ENCODE data around the gene PPDPF.
A peak's percentile ranks its signal among the peaks of the same experiment; 100 is the strongest.
"Not testable (repeated sequence)": the region's sequence is repeated elsewhere in the genome, so short reads cannot be mapped to it uniquely, and the experiment has no call there.

The PPDPF gene

DNA sequence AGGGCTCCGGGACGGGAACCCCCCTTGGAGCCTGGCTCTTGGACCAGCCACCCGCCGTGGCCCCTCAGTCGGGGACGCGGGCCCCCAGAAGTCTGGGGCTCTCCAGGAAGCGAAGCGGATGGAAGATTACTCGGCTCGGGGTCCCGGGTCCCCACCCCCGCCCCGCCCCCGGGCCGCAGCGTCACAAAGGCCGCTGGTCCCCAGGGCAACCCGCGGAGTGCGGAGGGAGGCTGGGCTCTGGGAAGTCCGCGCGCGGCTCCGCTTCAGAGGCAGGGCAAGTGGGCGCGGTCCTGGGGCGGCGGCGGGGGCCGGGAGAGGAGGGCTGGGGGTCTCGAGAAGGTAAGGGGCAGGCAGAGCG is 33.3 kb downstream of the PPDPF start, which contains the start of gene FNDC11:
FNDC11 (plus strand) TSS at position 227 of the 358 bp plus-strand sequence. CDS start 1,505 bp downstream, outside the sequence.
- TF ChIP-seq, protein P1, sequence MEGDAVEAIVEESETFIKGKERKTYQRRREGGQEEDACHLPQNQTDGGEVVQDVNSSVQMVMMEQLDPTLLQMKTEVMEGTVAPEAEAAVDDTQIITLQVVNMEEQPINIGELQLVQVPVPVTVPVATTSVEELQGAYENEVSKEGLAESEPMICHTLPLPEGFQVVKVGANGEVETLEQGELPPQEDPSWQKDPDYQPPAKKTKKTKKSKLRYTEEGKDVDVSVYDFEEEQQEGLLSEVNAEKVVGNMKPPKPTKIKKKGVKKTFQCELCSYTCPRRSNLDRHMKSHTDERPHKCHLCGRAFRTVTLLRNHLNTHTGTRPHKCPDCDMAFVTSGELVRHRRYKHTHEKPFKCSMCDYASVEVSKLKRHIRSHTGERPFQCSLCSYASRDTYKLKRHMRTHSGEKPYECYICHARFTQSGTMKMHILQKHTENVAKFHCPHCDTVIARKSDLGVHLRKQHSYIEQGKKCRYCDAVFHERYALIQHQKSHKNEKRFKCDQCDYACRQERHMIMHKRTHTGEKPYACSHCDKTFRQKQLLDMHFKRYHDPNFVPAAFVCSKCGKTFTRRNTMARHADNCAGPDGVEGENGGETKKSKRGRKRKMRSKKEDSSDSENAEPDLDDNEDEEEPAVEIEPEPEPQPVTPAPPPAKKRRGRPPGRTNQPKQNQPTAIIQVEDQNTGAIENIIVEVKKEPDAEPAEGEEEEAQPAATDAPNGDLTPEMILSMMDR (IDR thresholded peaks at IDR 0.05; ENCODE audit: extremely low read depth, insufficient read depth, missing control alignments): no peak
- in situ Hi-C loops (cut with MboI; ENCODE audit: low pct_unique_long_range_greater_than_20kb, low sequenced_read_pairs, unreplicated experiment): no loop called here

DNA sequence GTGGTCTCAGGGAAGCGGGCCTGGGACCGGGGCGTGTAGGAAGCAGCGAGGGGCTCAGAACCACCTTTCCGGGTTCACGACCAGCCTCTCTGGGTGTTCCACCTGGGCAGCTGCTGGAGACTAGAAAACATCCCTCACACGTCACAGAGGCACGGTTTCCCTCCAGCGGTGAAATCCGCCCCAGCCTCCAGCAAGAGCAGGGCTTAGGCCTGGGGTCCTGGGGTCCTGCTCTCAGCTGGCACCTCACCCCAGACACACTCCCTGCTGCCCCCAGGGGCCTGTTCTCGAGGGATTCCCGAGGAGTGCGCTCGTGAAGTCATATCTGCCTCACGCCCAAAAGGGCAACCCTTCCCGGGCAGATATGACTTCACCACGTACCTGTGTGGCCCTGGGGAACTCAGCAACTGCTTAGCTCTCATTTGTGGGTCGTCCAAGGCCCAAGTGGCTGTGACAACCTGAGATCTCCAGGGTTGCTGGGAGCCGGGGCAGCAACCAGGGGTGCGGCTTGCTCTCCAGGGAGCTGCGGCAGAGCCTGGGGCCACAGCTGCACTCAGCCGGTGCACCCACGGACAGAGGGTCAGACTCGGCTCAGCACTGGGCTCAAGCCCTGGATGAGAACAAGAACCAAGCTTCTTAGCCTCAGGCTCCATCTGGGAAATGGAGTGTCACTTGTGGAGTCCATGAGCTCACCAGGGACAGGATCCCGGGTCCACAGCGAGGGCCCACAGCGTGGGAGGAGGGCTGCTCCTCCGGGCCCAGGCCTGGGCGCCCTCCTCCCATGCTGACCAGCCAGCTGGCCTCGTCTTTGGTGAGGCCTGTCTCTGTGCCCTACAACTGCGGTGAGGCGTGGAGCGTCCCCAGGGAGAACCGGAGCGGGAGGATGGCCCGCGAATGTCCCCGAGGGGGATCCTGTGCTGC is 34.1 kb downstream of the PPDPF start:
- TF ChIP-seq, protein P1 (IDR thresholded peaks at IDR 0.05; ENCODE audit: extremely low read depth, insufficient read depth, missing control alignments): no peak
- no peak for DNase-seq (ENCODE audit: low spot score)
- in situ Hi-C loops (cut with MboI; ENCODE audit: low pct_unique_long_range_greater_than_20kb, low sequenced_read_pairs, unreplicated experiment): no loop called here

More for the DNA sequence above, 33.3 kb downstream of the PPDPF start, which contains the start of gene FNDC11:
- DNase-seq (ENCODE audit: low spot score): peak; percentile 68

DNA sequence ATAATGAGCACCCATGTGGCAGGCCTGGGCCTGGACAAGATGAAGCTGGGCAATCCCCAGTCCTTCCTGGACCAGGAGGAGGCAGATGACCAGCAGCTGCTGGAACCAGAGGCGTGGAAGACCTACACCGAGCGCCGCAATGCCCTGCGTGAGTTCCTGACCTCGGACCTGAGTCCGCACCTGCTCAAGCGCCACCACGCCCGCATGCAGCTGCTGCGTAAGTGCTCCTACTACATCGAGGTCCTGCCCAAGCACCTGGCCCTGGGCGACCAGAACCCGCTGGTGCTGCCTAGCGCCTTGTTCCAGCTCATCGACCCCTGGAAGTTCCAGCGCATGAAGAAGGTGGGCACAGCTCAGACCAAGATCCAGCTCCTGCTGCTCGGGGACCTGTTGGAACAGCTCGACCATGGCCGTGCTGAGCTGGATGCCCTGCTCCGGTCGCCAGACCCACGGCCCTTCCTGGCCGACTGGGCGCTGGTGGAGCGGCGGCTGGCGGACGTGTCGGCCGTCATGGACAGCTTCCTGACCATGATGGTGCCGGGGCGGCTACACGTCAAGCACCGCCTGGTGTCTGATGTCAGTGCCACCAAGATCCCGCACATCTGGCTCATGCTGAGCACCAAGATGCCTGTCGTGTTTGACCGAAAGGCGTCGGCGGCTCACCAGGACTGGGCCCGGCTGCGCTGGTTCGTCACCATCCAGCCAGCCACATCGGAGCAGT is 35.3 kb downstream of the PPDPF start:
- DNase-seq (ENCODE audit: low spot score): no peak
- in situ Hi-C loops (cut with MboI; ENCODE audit: low pct_unique_long_range_greater_than_20kb, low sequenced_read_pairs, unreplicated experiment): no loop called here
- TF ChIP-seq, protein P1 (IDR thresholded peaks at IDR 0.05; ENCODE audit: extremely low read depth, insufficient read depth, missing control alignments): no peak

DNA sequence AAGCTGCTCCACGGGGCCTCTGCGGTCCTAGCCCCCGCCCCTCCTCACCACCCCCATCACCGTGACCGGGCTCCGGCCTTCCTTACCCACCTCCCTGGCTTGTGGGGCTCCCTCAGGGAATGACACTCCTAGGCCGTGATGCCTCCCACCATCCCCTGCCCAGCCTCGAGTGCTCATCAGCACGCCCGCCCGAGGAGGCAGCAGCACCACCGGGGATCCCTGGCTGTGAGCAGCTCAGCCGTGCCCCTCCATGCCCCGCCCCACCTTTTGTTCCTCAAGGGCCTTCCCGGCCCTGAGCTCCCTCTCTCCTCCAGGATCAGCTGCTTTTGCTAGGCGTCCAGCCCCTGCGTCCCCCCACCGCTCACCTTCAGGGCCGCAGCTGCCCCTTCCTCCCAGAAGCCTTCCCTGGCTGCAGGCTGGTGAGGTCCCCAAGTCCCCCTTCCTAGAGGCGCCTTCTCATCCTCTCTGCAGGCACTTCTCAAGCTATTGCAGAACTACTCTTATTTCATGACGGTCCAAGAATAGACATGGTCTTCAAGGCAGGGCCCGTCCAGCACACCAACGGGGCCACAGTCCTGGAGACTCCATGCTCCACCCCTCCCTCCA is 36.4 kb downstream of the PPDPF start:
- in situ Hi-C loops (cut with MboI; ENCODE audit: low pct_unique_long_range_greater_than_20kb, low sequenced_read_pairs, unreplicated experiment): no loop called here

DNA sequence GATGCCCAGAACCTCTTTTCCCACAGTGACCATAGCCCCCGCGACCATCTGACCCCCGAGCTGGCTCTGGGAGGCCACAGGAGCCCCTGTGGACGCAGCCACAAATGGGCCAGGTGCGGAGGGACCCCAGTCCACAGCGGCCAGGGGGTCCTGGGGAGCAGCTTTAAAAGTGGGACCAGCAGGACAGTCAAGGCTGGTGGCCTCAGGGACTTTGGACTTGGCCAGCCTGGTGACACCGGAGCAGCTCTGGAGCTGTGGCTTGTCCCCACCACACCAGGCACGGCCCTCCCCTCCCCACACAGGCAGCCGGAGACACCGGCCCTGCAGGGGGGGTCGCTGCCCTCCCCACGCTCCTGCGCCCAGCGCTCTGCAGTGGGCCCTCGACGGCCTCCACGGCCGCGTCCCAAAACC is 36.9 kb downstream of the PPDPF start:
- in situ Hi-C loops (cut with MboI; ENCODE audit: low pct_unique_long_range_greater_than_20kb, low sequenced_read_pairs, unreplicated experiment): no loop called here
- TF ChIP-seq, protein P1 (IDR thresholded peaks at IDR 0.05; ENCODE audit: extremely low read depth, insufficient read depth, missing control alignments): no peak
- no peak for DNase-seq (ENCODE audit: low spot score)

More for the DNA sequence above, 36.4 kb downstream of the PPDPF start:
- no peak for DNase-seq (ENCODE audit: low spot score)
- TF ChIP-seq, protein P1 (IDR thresholded peaks at IDR 0.05; ENCODE audit: extremely low read depth, insufficient read depth, missing control alignments): no peak

DNA sequence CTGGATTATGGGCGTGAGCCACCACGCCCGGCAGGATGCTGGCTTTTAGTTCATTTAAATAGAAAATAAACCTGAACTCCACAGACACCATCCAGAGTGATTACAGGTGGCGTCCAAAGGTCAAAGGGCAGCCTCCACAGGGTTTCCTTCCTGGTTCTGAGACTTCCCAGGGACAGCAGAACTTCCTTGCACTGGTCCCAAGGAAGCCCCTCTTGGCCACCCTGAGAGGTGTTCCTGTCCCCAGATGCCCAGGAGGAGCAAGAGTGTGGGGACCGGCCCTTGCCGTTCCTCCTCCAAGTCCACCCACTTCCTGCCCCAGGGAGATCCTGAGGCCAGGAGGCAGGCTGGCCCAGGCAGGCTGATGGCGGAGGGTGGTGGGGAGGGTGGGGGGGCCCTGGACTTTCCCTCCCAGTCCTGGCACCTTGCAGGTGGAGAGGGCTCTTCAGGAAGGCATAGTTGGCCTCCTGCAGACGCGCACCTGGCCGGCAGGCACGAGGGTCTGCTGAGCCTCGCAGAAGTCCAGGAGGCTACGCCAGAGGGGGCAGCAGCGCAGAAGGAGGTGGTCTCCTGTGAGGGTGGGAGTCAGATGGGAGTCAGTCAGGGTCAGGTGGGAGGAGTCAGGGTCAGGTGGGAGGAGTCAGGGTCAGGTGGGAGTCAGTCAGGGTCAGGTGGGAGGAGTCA is 38.4 kb downstream of the PPDPF start:
- TF ChIP-seq, protein P1 (IDR thresholded peaks at IDR 0.05; ENCODE audit: extremely low read depth, insufficient read depth, missing control alignments): no peak
- no peak for DNase-seq (ENCODE audit: low spot score)
- in situ Hi-C loops (cut with MboI; ENCODE audit: low pct_unique_long_range_greater_than_20kb, low sequenced_read_pairs, unreplicated experiment): no loop called here

DNA sequence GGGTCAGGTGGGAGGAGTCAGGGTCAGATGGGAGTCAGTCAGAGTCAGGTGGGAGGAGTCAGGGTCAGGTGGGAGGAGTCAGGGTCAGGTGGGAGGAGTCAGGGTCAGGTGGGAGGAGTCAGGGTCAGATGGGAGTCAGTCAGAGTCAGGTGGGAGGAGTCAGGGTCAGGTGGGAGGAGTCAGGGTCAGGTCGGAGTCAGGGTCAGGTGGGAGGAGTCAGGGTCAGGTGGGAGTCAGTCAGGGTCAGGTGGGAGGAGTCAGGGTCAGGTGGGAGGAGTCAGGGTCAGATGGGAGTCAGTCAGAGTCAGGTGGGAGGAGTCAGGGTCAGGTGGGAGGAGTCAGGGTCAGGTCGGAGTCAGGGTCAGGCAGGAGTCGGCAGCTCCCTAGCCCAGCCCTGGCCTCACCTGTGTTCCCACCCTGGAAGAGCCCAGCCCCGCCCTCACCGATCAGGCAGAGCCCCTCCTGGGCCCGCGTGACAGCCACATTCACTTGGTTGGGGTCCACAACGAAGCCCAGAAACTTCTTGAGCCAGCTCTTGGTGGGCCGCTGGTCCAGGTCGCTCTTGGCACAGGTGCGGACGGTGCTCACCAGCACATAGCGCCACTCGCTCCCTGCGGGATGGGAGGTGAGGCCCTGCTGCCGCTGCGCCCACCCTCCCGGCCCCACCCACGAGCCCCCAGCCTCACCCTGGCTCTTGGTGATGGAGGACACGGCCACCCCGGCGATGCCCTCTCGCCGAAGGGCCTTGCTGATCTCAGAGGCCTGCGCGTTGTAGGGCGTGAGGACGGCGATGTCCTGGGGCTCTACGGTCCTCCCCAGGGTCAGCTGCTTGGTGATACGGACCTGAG is 39.1 kb downstream of the PPDPF start:
- DNase-seq (ENCODE audit: low spot score); in situ Hi-C loops (cut with MboI; ENCODE audit: low pct_unique_long_range_greater_than_20kb, low sequenced_read_pairs, unreplicated experiment): not testable (repeated sequence)

Measured in GM13977 (cell line).